ENCODE measurements around the gene SLAMF7.

DNA sequence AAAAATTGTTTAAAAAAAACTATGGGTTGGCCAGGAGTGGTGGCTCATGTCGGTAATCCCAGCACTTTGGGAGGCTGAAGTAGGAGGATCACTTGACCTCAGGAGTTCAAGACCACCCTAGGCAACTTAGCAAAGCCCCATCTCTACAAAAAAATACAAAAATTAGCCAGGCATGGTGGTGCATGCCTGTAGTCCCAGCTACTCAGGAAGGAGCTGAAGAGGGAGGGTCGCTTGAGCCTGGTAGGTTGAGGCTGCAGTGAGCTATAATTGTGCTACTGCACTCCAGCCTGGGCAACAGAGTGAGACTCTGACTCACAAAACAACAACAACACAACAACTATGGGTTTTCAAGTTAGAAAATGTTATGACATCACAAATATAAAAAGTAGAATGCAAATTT is 16.4 kb downstream of the SLAMF7 start:
- TF ChIP-seq EZH2 (IDR thresholded peaks at IDR 0.05; ENCODE audit: low read depth), result no peak
- TF ChIP-seq, protein P1, sequence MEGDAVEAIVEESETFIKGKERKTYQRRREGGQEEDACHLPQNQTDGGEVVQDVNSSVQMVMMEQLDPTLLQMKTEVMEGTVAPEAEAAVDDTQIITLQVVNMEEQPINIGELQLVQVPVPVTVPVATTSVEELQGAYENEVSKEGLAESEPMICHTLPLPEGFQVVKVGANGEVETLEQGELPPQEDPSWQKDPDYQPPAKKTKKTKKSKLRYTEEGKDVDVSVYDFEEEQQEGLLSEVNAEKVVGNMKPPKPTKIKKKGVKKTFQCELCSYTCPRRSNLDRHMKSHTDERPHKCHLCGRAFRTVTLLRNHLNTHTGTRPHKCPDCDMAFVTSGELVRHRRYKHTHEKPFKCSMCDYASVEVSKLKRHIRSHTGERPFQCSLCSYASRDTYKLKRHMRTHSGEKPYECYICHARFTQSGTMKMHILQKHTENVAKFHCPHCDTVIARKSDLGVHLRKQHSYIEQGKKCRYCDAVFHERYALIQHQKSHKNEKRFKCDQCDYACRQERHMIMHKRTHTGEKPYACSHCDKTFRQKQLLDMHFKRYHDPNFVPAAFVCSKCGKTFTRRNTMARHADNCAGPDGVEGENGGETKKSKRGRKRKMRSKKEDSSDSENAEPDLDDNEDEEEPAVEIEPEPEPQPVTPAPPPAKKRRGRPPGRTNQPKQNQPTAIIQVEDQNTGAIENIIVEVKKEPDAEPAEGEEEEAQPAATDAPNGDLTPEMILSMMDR (conservative IDR thresholded peaks at IDR 0.05), result no peak

All from PC-9 (cell line).